Keratinocyte (primary cell): Measurements from ENCODE around the gene KATNA1.

ENCODE experiments used
- CTCF ChIP-seq, 3 experiments: IDR thresholded peaks in 1 of 3; conservative IDR thresholded peaks in 1 of 3; optimal IDR thresholded peaks in 1 of 3; 2 replicates in 2 of 3; 3 replicates in 1 of 3; pipeline versions ENCODE3 to v1.5.1; 2011; ENCODE audit warnings: low read length in 3 of 3, mild to moderate bottlenecking in 3 of 3, moderate library complexity in 2 of 3, control low read depth in 1 of 3, inconsistent platforms in 1 of 3; ENCODE audit not compliant: insufficient read depth in 2 of 3; ENCODE audit errors: extremely low read depth in 1 of 3
- EZH2 ChIP-seq: IDR thresholded peaks from one replicate; pipeline ENCODE4 v1.6.1; 2012; ENCODE audit warnings: inconsistent platforms, mild to moderate bottlenecking, low read length, moderate library complexity

DNA sequence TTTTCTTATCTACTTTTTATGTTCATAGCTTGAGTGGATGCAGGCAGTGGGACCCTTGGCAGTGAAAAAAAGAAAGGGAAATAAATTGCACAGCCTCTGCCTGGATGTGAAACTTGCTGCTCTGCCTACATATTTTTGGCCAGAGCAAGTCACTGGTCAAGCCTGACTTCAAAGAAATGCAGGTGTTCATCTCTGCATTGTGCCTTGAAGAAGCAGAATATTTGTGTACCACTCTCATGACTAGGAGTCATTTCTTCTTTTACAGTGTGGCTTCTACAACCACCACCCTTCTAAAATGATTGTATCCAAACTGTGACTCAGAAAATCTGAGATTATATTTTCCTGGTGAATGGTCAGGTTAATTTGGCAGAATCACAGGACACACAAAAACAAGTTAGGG is 2.5 kb upstream of the KATNA1 start:
- TF ChIP-seq EZH2 (no peak), CTCF (optimal IDR thresholded peaks at IDR 0.05 in 1 of 3, IDR thresholded peaks at IDR 0.05 in 1 of 3, conservative IDR thresholded peaks at IDR 0.05 in 1 of 3; ENCODE audit: extremely low read depth in 1 of 3, insufficient read depth in 2 of 3, low read length in 3 of 3) (no peak)
